ENCODE data around the gene HPCAL1.
A peak's percentile ranks its signal among the peaks of the same experiment; 100 is the strongest.

The HPCAL1 gene

GRCh38 chr2:10271509-10271908, 31.2 kb upstream of the HPCAL1 start:
- H3K27ac ChIP-seq (ENCODE audit: low read depth, low read length) = no peak overlapping the region
- H3K27me3 ChIP-seq (ENCODE audit: insufficient read depth, low read length) = no peaks in the 10 kb centered on the region
- H2BK5ac ChIP-seq (ENCODE audit: low read depth, low read length, poor library complexity) = no peak overlapping the region
- H3K4me1 ChIP-seq (ENCODE audit: control insufficient read depth in 1 of 2, insufficient read depth in 2 of 2, low read length in 2 of 2) = no peaks in the 10 kb centered on the region
- H4K91ac ChIP-seq (ENCODE audit: low read depth, low read length) = no peak overlapping the region
- no peak overlapping the region for H2BK12ac ChIP-seq (ENCODE audit: low read length)
- no peak overlapping the region for H3K14ac ChIP-seq (ENCODE audit: low read length)
- H3K79me1 ChIP-seq (ENCODE audit: low read length) = no peaks in the 10 kb centered on the region
- WGBS (ENCODE audit: extremely low coverage, insufficient coverage, insufficient read length) = no CpG with 5 or more reads among the region's 15 CpGs
- no peak overlapping the region for H3K4me2 ChIP-seq (ENCODE audit: low read length)
- H3K4me3 ChIP-seq (ENCODE audit: low read depth, low read length) = peak overlapping the region; percentile 18
- no peak for DNase-seq
- H3K9ac ChIP-seq (ENCODE audit: low read length) = no peak overlapping the region
- H2AFZ ChIP-seq (ENCODE audit: insufficient read depth, low read length, poor library complexity) = no peak overlapping the region
- H2BK120ac ChIP-seq (ENCODE audit: insufficient read depth, low read length, poor library complexity) = no peak overlapping the region
- peaks cover 0 to 2% of the 10 kb centered on the region in 2 experiments for H3K36me3 ChIP-seq (ENCODE audit: control insufficient read depth in 1 of 2, insufficient read depth in 2 of 2, low read length in 2 of 2)
- H3K9me3 ChIP-seq (ENCODE audit: insufficient read depth, low read depth, low read length) = peaks cover 6% of the 10 kb centered on the region
- no peaks in the 10 kb centered on the region for H3K79me2 ChIP-seq (ENCODE audit: control insufficient read depth, insufficient read depth, low read length, poor library complexity)
- H4K8ac ChIP-seq (ENCODE audit: low read depth, low read length) = no peak overlapping the region
- H3K4ac ChIP-seq (ENCODE audit: low read depth, low read length) = no peak overlapping the region
- no peak overlapping the region for H3K23ac ChIP-seq (ENCODE audit: low read length)
- H4K12ac ChIP-seq (ENCODE audit: low read depth, low read length) = no peak overlapping the region
- no peak overlapping the region for H3K18ac ChIP-seq (ENCODE audit: low read length)
- H2AK5ac ChIP-seq (ENCODE audit: low read length) = no peak overlapping the region

- no peak overlapping the region for H3K18ac ChIP-seq (ENCODE audit: low read length)
- H2AFZ ChIP-seq (ENCODE audit: insufficient read depth, low read length, poor library complexity) = no peak overlapping the region
- no peak overlapping the region for H3K23ac ChIP-seq (ENCODE audit: low read length)
- H3K79me2 ChIP-seq (ENCODE audit: control insufficient read depth, insufficient read depth, low read length, poor library complexity) = no peaks in the 10 kb centered on the region
- no peak for DNase-seq
- peaks cover 0 to 2% of the 10 kb centered on the region in 2 experiments for H3K36me3 ChIP-seq (ENCODE audit: control insufficient read depth in 1 of 2, insufficient read depth in 2 of 2, low read length in 2 of 2)
- no peaks in the 10 kb centered on the region for H3K79me1 ChIP-seq (ENCODE audit: low read length)
- no peak overlapping the region for H2BK12ac ChIP-seq (ENCODE audit: low read length)
- H3K4ac ChIP-seq (ENCODE audit: low read depth, low read length) = no peak overlapping the region
- no peak overlapping the region for H4K91ac ChIP-seq (ENCODE audit: low read depth, low read length)
- no peak overlapping the region for H2AK5ac ChIP-seq (ENCODE audit: low read length)
- H3K27me3 ChIP-seq (ENCODE audit: insufficient read depth, low read length) = no peaks in the 10 kb centered on the region
- no peaks in the 10 kb centered on the region for H3K4me1 ChIP-seq (ENCODE audit: control insufficient read depth in 1 of 2, insufficient read depth in 2 of 2, low read length in 2 of 2)
- H2BK5ac ChIP-seq (ENCODE audit: low read depth, low read length, poor library complexity) = no peak overlapping the region
- no peak overlapping the region for H3K4me2 ChIP-seq (ENCODE audit: low read length)
- no CpG with 5 or more reads among the region's 6 CpGs for WGBS (ENCODE audit: extremely low coverage, insufficient coverage, insufficient read length)
- H3K9me3 ChIP-seq (ENCODE audit: insufficient read depth, low read depth, low read length) = peaks cover 6% of the 10 kb centered on the region
- H3K14ac ChIP-seq (ENCODE audit: low read length) = no peak overlapping the region
- no peak overlapping the region for H2BK120ac ChIP-seq (ENCODE audit: insufficient read depth, low read length, poor library complexity)
- no peak overlapping the region for H3K9ac ChIP-seq (ENCODE audit: low read length)
- H4K12ac ChIP-seq (ENCODE audit: low read depth, low read length) = no peak overlapping the region
- H3K4me3 ChIP-seq (ENCODE audit: low read depth, low read length) = no peak overlapping the region
- no peak overlapping the region for H4K8ac ChIP-seq (ENCODE audit: low read depth, low read length)
- no peak overlapping the region for H3K27ac ChIP-seq (ENCODE audit: low read depth, low read length)
Measured at GRCh38 chr2:10271946-10272345, 30.8 kb upstream of the HPCAL1 start.

GRCh38 chr2:10272464-10272863, 30.2 kb upstream of the HPCAL1 start:
- Histone ChIP-seq H3K9me3 (ENCODE audit: insufficient read depth, low read depth, low read length) (peaks cover 6% of the 10 kb centered on the region), H2AK5ac (ENCODE audit: low read length) (no peak overlapping the region), H4K12ac (ENCODE audit: low read depth, low read length) (no peak overlapping the region), H3K27ac (ENCODE audit: low read depth, low read length) (no peak overlapping the region), H2BK5ac (ENCODE audit: low read depth, low read length, poor library complexity) (no peak overlapping the region), H2BK12ac (ENCODE audit: low read length) (no peak overlapping the region), H3K79me2 (ENCODE audit: control insufficient read depth, insufficient read depth, low read length, poor library complexity) (no peaks in the 10 kb centered on the region), H3K4ac (ENCODE audit: low read depth, low read length) (no peak overlapping the region), H3K4me3 (ENCODE audit: low read depth, low read length) (peak overlapping the region; percentile 23), H2AFZ (ENCODE audit: insufficient read depth, low read length, poor library complexity) (no peak overlapping the region), H2BK120ac (ENCODE audit: insufficient read depth, low read length, poor library complexity) (no peak overlapping the region), H3K9ac (ENCODE audit: low read length) (no peak overlapping the region), H3K4me1 (ENCODE audit: control insufficient read depth in 1 of 2, insufficient read depth in 2 of 2, low read length in 2 of 2) (no peaks in the 10 kb centered on the region), H3K79me1 (ENCODE audit: low read length) (no peaks in the 10 kb centered on the region), H3K4me2 (ENCODE audit: low read length) (no peak overlapping the region), H3K27me3 (ENCODE audit: insufficient read depth, low read length) (no peaks in the 10 kb centered on the region), H4K91ac (ENCODE audit: low read depth, low read length) (no peak overlapping the region), H3K36me3 (ENCODE audit: control insufficient read depth in 1 of 2, insufficient read depth in 2 of 2, low read length in 2 of 2) (peaks cover 0 to 2% of the 10 kb centered on the region in 2 experiments), H3K23ac (ENCODE audit: low read length) (no peak overlapping the region), H3K18ac (ENCODE audit: low read length) (no peak overlapping the region), H3K14ac (ENCODE audit: low read length) (no peak overlapping the region), H4K8ac (ENCODE audit: low read depth, low read length) (no peak overlapping the region)
- DNase-seq = no peak
- WGBS (ENCODE audit: extremely low coverage, insufficient coverage, insufficient read length) = no CpG with 5 or more reads among the region's 10 CpGs

GRCh38 chr2:10273215-10274175, 29.2 kb upstream of the HPCAL1 start:
- H4K8ac ChIP-seq (ENCODE audit: low read depth, low read length) = no peak overlapping the region
- DNase-seq = no peak

More at GRCh38 chr2:10273215-10274175, 29.2 kb upstream of the HPCAL1 start:
- H2AFZ ChIP-seq (ENCODE audit: insufficient read depth, low read length, poor library complexity) = no peak overlapping the region
- H3K4ac ChIP-seq (ENCODE audit: low read depth, low read length) = no peak overlapping the region
- H2BK120ac ChIP-seq (ENCODE audit: insufficient read depth, low read length, poor library complexity) = no peak overlapping the region
- no peak overlapping the region for H3K9ac ChIP-seq (ENCODE audit: low read length)
- H3K4me2 ChIP-seq (ENCODE audit: low read length) = no peak overlapping the region
- H3K4me3 ChIP-seq (ENCODE audit: low read depth, low read length) = no peak overlapping the region
- H3K14ac ChIP-seq (ENCODE audit: low read length) = no peak overlapping the region
- H3K27ac ChIP-seq (ENCODE audit: low read depth, low read length) = no peak overlapping the region
- peaks cover 0 to 2% of the 10 kb centered on the region in 2 experiments for H3K36me3 ChIP-seq (ENCODE audit: control insufficient read depth in 1 of 2, insufficient read depth in 2 of 2, low read length in 2 of 2)
- no peaks in the 10 kb centered on the region for H3K4me1 ChIP-seq (ENCODE audit: control insufficient read depth in 1 of 2, insufficient read depth in 2 of 2, low read length in 2 of 2)
- no peaks in the 10 kb centered on the region for H3K79me2 ChIP-seq (ENCODE audit: control insufficient read depth, insufficient read depth, low read length, poor library complexity)
- no CpG with 5 or more reads among the region's 22 CpGs for WGBS (ENCODE audit: extremely low coverage, insufficient coverage, insufficient read length)
- peaks cover 6% of the 10 kb centered on the region for H3K9me3 ChIP-seq (ENCODE audit: insufficient read depth, low read depth, low read length)
- no peak overlapping the region for H4K91ac ChIP-seq (ENCODE audit: low read depth, low read length)
- no peaks in the 10 kb centered on the region for H3K79me1 ChIP-seq (ENCODE audit: low read length)
- H3K27me3 ChIP-seq (ENCODE audit: insufficient read depth, low read length) = no peaks in the 10 kb centered on the region
- no peak overlapping the region for H2BK5ac ChIP-seq (ENCODE audit: low read depth, low read length, poor library complexity)
- H4K12ac ChIP-seq (ENCODE audit: low read depth, low read length) = no peak overlapping the region
- H2BK12ac ChIP-seq (ENCODE audit: low read length) = no peak overlapping the region
- H3K23ac ChIP-seq (ENCODE audit: low read length) = no peak overlapping the region
- H2AK5ac ChIP-seq (ENCODE audit: low read length) = no peak overlapping the region
- H3K18ac ChIP-seq (ENCODE audit: low read length) = no peak overlapping the region
